DOHH2 (cell line): Measurements from ENCODE around the gene TRABD2A.

Experiments used
- CTCF ChIP-seq: fragments of 200-600 bp; sonication (generic); IDR thresholded peaks from one replicate; pipeline ENCODE4 v1.5.1; 2014; ENCODE audit warnings: antibody characterized with exemption, mild to moderate bottlenecking, low read depth, low read length; ENCODE audit not compliant: poor library complexity, severe bottlenecking
- EZH2phosphoT487 ChIP-seq: fragments of 200-600 bp; sonication (generic); IDR thresholded peaks from 2 replicates; pipeline ENCODE4 v1.6.1; 2017; ENCODE audit warnings: borderline replicate concordance, mild to moderate bottlenecking, antibody characterized with exemption, low read length, moderate library complexity, mixed read lengths

GRCh38 chr2:84788027-84788426, 92.9 kb downstream of the TRABD2A start:
- TF ChIP-seq CTCF (no peak), EZH2phosphoT487 (no peak)
